AML-193 (cell line): ENCODE measurements around the gene GABRP.
"Not testable (repeated sequence)": the region's sequence is repeated elsewhere in the genome, so short reads cannot be mapped to it uniquely, and the experiment has no call there.

Source experiments
- DNase-seq, 2 experiments: peaks; one replicate each; lab custom pipeline; 2025; lab: John Stamatoyannopoulos, UW

The GABRP gene

DNA sequence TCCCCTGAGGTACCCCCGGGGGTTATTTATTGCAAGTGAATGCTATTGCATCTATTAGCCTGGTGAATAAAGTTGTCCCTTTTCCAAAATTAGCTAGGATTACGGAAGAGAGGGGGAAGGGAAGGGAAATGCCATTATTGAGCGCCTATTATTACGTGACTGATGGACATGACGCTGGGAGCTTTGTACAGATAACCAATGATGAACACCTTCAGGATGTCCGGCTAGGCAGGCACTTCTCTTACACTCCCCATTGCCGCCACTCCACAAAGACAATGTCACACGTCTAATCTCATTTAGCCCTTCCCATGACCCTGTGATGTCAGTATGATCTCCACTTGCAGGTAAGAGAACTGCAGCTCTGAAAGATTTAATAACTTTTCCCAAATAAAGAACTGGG is 9.4 kb downstream of the GABRP start:
- DNase-seq: no peak

DNA sequence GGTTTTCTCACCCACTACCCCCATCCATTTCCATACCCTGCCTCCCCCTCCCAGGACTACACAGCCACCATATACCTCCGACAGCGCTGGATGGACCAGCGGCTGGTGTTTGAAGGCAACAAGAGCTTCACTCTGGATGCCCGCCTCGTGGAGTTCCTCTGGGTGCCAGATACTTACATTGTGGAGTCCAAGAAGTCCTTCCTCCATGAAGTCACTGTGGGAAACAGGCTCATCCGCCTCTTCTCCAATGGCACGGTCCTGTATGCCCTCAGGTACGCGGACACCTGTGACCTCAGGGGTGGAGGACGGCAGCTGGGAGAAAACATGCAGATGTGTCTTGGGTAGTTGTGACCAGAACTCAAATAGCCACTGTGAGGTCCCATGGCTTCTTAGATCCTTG is 11.6 kb downstream of the GABRP start:
- no peak for DNase-seq

DNA sequence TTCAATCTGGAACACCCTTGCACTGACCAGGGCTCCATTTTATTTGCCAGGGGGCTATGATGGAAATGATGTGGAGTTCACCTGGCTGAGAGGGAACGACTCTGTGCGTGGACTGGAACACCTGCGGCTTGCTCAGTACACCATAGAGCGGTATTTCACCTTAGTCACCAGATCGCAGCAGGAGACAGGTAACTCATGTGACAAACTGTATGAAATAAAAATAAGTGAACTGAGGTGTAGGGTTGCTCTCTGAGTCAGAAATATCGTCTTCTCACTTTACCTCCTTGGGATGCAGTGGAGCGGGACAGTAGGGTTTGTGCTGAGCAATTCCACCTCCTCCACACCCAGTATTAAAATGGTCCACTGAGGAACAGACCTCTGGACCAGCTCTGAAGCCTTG is 22.1 kb downstream of the GABRP start:
- no peak for DNase-seq

DNA sequence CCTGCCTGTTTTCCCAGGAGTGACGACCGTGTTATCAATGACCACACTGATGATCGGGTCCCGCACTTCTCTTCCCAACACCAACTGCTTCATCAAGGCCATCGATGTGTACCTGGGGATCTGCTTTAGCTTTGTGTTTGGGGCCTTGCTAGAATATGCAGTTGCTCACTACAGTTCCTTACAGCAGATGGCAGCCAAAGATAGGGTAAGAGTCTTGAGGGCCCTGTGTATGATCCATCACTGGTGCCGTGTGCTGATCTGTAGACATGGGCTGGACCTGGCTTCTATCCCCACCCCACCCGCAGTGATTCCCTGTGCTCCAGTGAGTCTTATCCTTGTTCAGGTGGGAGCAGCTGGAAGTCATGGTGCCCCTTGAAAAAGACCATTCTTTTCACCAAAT is 26.0 kb downstream of the GABRP start:
- DNase-seq: no peak

DNA sequence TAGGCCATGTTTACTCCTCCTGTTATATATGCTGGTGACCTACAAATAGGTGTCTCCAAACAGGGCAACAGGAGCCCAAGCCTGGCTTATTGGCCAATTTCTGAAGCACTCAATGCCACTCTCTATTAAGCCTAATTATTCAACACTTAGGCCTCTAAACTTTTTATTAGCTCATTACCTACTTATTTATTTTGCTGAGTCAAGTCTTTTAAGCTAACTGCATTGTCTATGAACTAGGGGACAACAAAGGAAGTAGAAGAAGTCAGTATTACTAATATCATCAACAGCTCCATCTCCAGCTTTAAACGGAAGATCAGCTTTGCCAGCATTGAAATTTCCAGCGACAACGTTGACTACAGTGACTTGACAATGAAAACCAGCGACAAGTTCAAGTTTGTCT is 28.2 kb downstream of the GABRP start:
- DNase-seq: no peak

DNA sequence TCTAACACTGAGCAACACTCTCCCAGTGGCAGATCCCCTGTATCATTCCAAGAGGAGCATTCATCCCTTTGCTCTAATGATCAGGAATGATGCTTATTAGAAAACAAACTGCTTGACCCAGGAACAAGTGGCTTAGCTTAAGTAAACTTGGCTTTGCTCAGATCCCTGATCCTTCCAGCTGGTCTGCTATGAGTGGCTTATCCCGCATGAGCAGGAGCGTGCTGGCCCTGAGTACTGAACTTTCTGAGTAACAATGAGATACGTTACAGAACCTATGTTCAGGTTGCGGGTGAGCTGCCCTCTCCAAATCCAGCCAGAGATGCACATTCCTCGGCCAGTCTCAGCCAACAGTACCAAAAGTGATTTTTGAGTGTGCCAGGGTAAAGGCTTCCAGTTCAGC is 29.7 kb downstream of the GABRP start:
- no peak for DNase-seq

DNA sequence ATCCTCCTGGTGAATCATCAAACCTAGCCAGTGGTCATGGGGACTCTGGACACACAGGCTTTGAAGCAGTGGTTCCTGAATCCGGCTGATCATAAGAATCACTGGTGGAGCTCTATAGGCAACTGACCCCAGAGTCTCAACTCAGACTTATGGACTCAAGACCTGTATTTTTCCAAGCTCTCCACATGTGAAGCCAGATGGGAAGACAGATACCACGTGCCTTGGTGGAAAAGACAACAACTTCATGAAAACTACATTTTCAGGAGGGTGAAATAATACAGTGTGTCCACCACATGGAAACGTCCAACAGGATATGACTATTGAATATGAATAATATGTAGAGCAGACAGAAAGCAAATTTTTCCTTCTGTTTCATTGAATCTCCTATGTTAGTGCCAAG is 33.7 kb downstream of the GABRP start:
- no peak for DNase-seq

DNA sequence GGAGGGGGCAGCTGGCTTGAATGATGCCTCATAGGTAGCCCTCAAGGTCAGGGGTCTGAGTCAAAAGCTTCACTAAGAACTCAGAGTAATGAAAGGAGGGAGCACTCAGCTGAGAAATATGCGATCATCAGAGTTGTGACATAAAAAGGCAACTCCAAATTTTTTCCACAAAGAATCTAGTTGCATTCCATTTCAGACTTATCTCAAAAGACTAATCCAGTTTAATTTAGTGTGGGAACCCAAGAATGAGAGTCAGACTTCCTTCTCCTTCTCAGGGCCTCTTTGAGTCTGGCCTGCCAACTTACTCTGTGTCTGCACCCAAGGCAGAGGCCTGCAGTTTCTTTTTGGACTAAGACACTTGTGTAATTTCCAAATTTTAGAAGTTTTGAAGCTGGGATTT is 34.7 kb downstream of the GABRP start:
- no peak for DNase-seq

DNA sequence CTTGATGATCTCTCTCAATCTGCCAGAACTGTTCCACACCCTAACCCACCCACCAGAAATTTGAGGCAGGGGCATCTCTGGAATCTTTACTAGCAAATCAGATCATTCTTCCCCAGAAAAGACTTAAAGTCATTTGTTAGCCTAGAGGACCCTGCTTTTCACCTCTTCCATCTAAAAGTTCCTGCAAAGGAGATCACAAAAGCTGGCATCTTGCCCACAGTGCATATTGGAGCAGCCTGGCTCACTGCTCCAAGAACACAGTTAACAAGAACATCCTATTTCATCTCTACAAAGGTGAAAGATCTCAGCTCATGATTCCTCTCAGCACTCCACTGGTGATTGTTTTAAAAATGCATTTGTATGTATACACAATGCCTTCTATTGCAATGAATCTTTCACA is 36.3 kb downstream of the GABRP start:
- DNase-seq: no peak

DNA sequence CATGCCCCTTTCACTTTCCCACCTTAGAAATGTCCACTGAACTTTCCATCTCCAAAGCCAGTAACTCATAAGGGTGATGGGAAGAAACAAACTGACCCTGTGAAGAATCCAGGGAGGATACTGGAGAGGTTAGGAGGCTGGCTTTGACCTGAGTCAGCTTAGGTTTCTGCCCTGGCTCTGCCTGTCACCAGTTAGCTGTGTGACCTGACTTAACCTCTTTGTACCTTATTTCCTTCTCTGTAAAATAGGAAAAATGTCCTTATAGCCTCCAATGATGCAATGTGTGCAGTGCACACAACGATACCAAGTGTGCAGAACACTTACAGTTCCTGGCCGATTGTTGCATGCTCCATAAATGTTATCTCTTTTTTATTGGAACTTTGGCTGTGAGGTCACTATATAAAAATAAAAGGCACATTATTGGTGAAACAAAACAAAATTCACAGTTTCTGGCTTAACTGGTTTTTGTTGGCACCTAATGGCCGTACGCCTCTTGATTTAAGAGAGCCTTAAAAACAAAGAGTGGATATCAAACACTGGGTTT is 37.8 kb downstream of the GABRP start:
- no peak for DNase-seq

DNA sequence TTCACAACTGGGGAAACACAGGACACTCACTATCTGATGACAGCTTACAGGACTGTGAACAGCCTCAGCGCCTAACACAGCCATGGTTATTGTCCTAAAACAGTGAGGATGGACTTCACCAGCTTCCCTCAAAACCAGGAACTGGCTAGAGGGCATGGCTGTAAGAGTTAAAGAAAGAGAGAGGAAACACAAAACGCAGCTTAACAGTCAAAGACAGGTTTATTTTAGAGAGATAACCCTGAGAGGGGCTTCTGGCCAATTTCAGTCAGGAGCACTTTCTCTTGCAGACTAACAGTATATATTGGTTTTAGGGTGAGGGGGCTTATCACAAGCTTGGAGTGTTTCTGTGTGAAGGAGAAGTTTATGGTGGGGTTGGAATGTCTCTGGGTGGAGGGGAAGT is 42.6 kb downstream of the GABRP start:
- DNase-seq: no peak

DNA sequence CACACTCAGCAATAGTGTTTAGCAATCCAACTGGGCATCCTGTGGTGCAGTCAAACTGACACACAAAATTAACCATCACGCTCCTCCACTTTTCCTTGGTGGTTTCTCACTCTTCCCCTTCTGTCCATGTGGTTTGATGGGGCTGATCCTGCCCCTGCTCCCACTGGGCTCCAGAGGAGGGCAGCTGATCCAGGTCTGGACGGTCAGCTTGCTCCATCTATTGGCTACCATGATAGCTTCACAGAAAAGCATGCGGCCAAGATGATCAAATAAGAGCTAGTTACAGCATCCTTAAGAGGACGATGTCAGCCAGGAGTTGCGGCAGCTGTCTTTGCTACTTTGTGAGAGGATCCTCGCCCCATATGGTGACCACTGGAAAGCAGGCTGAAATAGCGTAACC is 48.7 kb downstream of the GABRP start:
- no peak for DNase-seq

DNA sequence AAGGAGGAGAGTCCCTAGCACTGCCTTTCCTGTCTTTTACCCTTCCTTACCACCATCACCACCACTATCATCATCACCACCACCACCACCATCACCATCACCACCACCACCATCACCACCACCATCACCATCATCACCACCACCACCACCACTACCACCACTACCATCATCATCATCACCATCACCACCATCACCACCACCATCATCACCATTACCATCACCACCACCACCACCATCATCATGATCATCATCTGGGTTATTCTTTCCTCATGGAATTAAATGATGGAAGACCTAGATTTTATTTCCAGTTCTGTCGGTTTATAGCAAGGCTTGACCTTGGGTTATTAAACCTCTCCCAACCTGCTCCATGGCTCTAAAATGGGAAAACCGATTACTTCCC is 50.5 kb downstream of the GABRP start:
- not testable (repeated sequence) for DNase-seq

DNA sequence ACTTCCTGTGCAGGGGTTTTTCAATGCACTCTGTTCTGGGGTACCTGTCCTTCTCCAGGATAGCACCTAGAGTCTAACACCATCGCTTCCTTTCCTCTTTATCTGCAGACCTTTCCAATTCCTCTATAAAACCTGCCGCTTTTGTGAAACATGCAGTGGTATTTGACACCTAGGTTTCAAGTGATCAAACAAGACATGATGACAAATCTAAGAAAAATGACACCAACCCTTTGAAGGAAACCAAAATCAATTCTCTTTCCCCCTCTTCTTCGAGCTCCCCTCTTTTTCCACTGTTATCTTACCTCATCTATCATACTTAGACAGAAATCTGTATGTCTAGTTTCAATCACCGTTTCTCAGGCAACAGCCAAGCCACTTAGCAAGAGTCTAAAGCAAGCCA is 52.7 kb downstream of the GABRP start:
- no peak for DNase-seq

DNA sequence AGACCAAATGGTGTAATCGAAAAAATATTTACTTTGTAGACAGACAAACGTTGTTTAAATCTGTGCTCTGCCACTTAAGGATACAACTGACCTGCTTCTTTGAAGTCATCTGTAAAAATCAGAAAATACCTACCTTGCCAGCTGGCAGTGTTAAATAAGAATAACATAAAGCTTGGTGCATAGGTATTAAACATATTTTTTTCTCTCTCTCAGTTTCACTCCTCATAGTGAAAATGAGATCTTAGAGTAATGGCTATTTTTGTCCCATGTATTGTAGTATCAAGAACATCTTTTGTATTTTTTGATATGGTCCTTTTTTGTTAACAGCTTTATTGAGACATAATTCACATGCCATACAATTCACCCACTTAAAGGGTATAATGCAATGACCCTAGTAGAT is 60.3 kb downstream of the GABRP start:
- DNase-seq: no peak

DNA sequence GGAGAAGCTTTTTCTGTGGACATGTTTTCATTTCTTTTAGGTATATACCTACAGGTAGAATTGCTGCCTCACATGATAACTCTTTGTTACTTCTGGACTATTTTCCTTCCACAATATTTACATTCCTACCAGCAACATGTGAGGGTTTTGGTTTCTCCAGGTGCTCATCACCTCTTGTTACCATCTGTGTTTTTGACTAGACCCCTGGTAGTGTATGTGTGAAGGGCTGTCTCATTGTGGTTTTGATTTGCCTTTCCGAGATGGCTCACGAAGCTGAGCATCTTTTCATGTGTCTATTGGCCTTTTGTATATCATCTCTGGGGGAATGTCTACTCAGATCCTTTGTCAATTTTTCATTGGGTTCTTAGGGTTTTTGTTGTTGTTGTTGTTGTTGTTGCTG is 61.1 kb downstream of the GABRP start:
- DNase-seq: no peak

DNA sequence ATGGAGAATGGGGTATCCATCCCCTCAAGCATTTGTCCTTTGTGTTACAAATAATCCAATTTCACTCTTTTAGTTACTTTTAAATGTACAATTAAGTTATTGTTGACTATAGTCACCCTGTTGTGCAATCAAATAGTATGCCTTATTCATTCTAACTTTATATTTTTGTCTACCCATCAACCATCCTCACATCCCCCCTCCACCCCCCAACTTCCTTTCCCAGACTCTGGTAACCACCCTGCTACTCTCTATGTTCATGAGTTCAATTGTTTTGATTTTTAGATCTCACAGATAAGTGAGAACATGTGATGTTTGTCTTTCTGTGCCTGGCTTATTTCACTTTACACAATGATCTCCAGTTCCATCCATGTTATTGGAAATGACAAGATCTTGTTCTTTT is 62.9 kb downstream of the GABRP start:
- no peak for DNase-seq

DNA sequence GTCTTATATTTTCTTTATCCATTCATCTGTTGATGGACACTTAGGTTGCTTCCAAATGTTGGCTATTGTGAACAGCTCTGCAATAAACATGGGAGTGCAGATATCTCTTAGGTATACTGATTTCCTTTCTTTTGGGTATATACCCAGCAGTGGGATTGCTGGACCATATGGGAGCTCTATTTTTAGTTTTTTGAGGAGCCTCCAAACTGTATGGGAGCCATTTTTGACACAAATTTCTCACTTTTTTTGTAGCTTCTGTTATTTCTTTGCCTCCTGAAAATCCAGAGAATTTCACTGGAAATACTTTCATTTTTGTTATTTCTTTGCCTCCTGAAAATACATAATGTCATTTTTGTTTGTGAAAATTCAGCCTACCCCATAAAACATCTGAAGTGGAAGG is 63.3 kb downstream of the GABRP start:
- DNase-seq: no peak

DNA sequence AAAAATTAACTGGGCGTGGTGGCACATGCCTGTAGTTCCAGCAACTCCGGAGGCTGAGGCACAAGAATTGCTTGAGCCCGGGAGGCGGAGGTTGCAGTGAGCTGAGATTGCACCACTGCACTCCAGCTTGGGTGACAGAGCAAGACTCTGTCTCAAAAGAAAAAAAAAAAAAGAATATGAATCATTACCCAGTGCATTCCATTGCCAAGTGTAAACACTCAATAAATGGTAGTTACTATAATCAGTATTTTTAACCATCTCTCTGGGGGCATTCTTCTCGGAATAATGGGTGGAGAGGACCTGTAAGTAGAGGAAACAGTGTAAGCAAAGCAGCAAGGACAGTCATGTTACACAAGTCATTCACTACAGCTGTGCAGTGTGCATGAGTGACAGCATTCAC is 64.5 kb downstream of the GABRP start:
- DNase-seq: no peak

DNA sequence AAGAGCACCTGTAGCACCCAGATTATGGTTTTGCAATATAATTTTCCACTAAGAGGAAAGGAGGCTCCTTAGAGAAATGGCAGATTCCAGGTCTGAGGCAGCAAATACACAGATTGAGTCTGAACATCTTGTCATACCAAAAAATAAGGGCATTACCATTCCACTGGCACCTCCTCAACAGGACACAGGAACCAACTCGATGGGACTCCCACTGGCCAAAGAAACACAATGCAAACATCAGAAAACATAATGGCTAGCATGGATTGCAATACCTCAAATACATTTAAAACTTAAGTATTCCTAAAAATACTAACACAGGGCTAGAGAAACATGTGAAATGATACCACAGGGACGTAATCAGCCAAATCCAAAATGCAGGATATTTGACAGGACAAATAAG is 65.8 kb downstream of the GABRP start:
- no peak for DNase-seq

DNA sequence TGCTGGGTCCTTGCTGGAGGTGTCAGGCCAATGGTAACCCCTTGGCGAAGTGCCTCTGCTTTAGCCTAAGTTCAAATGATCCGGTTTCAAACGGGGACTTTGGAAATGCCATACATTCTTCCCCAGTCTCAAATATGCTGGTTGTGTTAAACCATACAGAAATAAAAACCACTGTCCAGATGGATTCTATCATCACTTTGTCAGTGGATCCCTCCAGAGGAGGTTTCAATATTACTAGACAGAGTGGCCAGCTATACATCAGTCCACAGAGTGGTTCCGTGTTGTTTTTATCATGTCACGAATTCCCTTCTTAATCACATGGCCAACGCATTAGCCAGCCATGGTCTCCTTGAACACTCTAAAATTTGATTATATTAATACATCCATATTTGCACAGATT is 71.0 kb downstream of the GABRP start:
- DNase-seq: no peak

DNA sequence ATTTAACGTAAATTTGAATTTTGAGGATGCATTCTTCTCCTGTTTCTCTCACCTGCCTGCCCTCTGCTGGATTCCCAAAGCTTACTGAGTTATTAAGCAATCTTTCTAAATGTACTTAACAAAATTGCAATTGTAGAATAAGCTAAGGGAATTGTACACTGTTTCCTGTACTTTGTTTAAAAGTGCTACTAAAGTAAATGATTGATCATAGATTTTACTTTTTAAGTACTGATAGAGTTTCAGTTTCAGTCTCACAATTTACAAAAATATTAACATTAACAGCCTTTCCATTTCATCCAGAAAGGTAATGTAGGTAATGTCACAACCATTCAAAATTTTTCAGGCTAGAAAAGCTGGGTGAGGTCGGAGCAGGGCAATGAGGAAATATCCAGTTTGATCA is 73.5 kb downstream of the GABRP start:
- no peak for DNase-seq

DNA sequence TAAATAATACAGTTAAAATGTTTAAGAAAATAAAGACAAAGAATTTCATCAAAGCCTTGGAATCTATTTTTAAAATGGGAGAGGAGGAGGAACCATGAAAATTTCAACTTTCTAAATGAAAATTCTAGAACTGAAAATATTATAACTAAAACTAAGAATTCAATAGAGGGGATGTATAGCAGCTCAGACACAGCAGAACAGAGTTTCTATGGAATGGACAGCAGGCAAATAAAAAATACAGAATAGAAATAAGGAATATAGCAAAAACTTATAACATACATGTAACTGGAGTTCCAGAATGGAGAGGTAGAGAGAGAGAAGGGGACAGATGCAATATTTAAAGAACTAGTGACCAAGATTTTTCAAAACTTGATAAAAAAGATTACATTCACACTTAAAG is 76.9 kb downstream of the GABRP start:
- no peak for DNase-seq

DNA sequence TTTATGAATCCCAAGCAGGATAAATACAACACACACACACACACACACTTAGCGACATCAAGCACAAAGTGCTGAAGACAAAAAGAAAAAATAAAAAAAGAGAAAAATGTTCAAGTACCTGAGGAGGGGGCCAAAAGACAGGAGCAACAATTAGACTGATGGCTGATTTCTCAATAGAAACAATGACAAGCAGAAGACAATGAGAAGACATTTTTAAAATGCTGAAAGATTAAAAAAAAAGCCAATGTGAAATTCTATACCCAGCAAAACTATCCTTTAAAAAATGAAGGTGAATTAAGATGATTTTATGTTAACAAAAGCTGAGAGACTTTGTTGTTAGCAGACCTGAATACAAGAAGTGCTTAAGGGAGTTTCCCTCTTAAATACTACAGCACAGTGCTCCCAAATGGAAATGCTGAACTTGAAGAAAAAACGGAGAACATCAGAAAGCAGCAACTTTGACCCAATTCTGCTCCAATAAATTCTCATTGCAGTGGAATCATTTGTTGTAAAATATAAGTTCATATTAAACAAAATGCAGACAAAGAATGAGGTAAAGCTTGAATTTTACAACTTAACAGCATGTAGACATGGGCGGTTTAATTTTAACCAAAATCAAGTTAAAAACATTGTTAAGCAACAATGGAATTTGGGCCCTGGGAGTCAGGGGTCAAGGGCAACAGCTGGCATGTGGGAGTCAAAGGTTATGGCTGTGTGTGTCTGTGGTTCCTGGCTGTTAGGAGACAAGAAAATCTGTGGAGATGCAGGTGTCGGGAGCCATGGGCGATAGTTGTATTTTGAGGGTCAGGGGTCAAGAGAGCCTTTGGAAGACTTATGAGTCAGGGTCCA is 77.5 kb downstream of the GABRP start:
- DNase-seq: no peak

DNA sequence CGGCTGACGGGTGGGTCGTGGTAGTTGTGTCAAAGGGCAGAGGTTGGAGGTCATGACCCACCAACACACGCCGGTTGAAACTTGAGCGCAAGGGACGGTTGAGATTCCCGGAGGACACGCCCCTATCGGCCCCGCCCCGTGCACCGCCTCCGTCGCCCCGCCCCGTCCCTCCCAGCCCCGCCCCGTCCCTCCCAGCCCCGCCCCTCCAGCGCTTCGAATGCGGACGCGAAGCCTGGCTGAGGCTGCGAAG is 78.1 kb downstream of the GABRP start:
- no peak for DNase-seq
